Caco-2 (cell line): ENCODE measurements around the gene AP1S3. TPM values are rescaled to one million over a fixed set of nuclear protein-coding genes. Genes with fewer than 3 reads are reported as not detected.

Source experiments
- BruUV-seq: library from RNA; stranded (reverse); fragments of 400-500 nt; replicated peaks from 2 replicates; lab custom pipeline; 2021; lab: Mats Ljungman, UMichigan
- CTCF ChIA-PET: fragments of 300-600 bp; sonication (Branson Sonifier 250); formaldehyde crosslinking; loops from one replicate; lab custom pipeline; 2022; ENCODE audit warnings: antibody characterized with exemption; lab: Charles Lee
- POLR2A ChIA-PET: fragments of 300-600 bp; sonication (Branson Sonifier 250); formaldehyde crosslinking; loops from one replicate; lab custom pipeline; 2022; ENCODE audit warnings: antibody characterized with exemption; lab: Charles Lee
- DNase-seq, 2 experiments: peaks; one replicate each; pipeline versions ENCODE4 v3.0.0 to v3.0.0-alpha.2; 2020 to 2022
- H3K27me3 ChIP-seq: replicated peaks from 2 replicates; pipeline ENCODE4 v1.6.0; 2011; ENCODE audit warnings: low read length; ENCODE audit not compliant: control insufficient read depth, insufficient read depth
- H3K36me3 ChIP-seq: 2 replicates; pipeline ENCODE4 v1.5.1; 2011; ENCODE audit warnings: low read length; ENCODE audit not compliant: control insufficient read depth, insufficient read depth
- H3K4me1 ChIP-seq: fragments of 250-450 bp; sonication (Bioruptor Pico); 2 replicates; pipeline ENCODE4 v1.5.1; 2020; ENCODE audit warnings: mild to moderate bottlenecking
- H3K4me3 ChIP-seq: 2 replicates; pipeline ENCODE4 v1.5.1; 2011; ENCODE audit warnings: low read depth, mild to moderate bottlenecking, control low read depth, low read length
- H3K9me3 ChIP-seq: fragments of 250-450 bp; sonication (Bioruptor Pico); 2 replicates; pipeline ENCODE4 v1.5.1; 2020; ENCODE audit warnings: mild to moderate bottlenecking, moderate library complexity
- H3K27ac Mint-ChIP-seq: one replicate; pipeline ENCODE4 v1.8.0; 2022; ENCODE audit warnings: mixed read lengths; ENCODE audit not compliant: unreplicated experiment
- H3K27me3 Mint-ChIP-seq: one replicate; pipeline ENCODE4 v1.8.0; 2022; ENCODE audit warnings: mixed read lengths; ENCODE audit not compliant: insufficient read depth, unreplicated experiment
- H3K36me3 Mint-ChIP-seq: one replicate; pipeline ENCODE4 v1.8.0; 2022; ENCODE audit warnings: mild to moderate bottlenecking, mixed read lengths; ENCODE audit not compliant: insufficient read depth, unreplicated experiment
- H3K4me1 Mint-ChIP-seq: one replicate; pipeline ENCODE4 v1.8.0; 2022; ENCODE audit warnings: low read depth, mixed read lengths; ENCODE audit not compliant: unreplicated experiment
- H3K4me3 Mint-ChIP-seq: one replicate; pipeline ENCODE4 v1.8.0; 2022; ENCODE audit warnings: mild to moderate bottlenecking, moderate library complexity, mixed read lengths; ENCODE audit not compliant: unreplicated experiment
- H3K9me3 Mint-ChIP-seq: one replicate; pipeline ENCODE4 v1.8.0; 2022; ENCODE audit warnings: mixed read lengths; ENCODE audit not compliant: unreplicated experiment
- CTCF ChIP-seq, 2 experiments: fragments of 200-600 bp in 1 of 2; IDR thresholded peaks; 1 replicate in 1 of 2; 2 replicates in 1 of 2; pipeline versions ENCODE4 v1.5.1 to v1.8.0; 2011 to 2022; ENCODE audit warnings: antibody characterized with exemption in 1 of 2, control low read depth in 1 of 2, inconsistent platforms in 1 of 2, low read depth in 1 of 2, low read length in 1 of 2, mild to moderate bottlenecking in 1 of 2, moderate library complexity in 1 of 2; ENCODE audit not compliant: insufficient read depth in 1 of 2, severe bottlenecking in 1 of 2, unreplicated experiment in 1 of 2
- intact Hi-C: fragments of 100-400 bp; cut with micrococcal nuclease; formaldehyde crosslinking; loops from one replicate; pipeline ENCODE4 v1.10.0; 2022; ENCODE audit not compliant: unreplicated experiment
- total RNA-seq: library from RNA; stranded (reverse); gene quantifications from 2 replicates; pipeline ENCODE4 v1.2.3, GENCODE V29; 2022

Gene AP1S3
- total RNA-seq, 1 experiment from 2014 or later: 180 TPM

- Mint-ChIP-seq H3K27me3 (no peaks in the 10 kb centered on the region), H3K36me3 (peaks cover 53% of the 10 kb centered on the region), H3K4me1 (peaks cover 78% of the 10 kb centered on the region), H3K9me3 (peaks cover 6% of the 10 kb centered on the region), H3K27ac (peak overlapping the region; percentile 87), H3K4me3 (peak overlapping the region; percentile 48)
- DNase-seq: peak in 1 of 2 experiments; percentile 54
- Histone ChIP-seq H3K4me1 (peaks cover 96% of the 10 kb centered on the region), H3K36me3 (0 out of 2 replicates have a peak, but pooled peaks cover 1% of the 10 kb centered on the region), H3K27me3 (no peaks in the 10 kb centered on the region), H3K9me3 (peaks cover 9% of the 10 kb centered on the region), H3K4me3 (no peak overlapping the region)
- no TSS peak for BruUV-seq
- POLR2A ChIA-PET: no interaction called here
- intact Hi-C loops: no loop called here
- CTCF ChIA-PET: no interaction called here
- TF ChIP-seq CTCF (IDR thresholded peaks at IDR 0.05; ENCODE audit: insufficient read depth in 1 of 2, low read depth in 1 of 2, low read length in 1 of 2, severe bottlenecking in 1 of 2, unreplicated experiment in 1 of 2): no peak
Observed at GRCh38 chr2:223855426-223855825, 18.0 kb upstream of the AP1S3 start.

- ChIA-PET CTCF (no interaction called here), POLR2A (no interaction called here)
- no peak for TF ChIP-seq CTCF (IDR thresholded peaks at IDR 0.05; ENCODE audit: insufficient read depth in 1 of 2, low read depth in 1 of 2, low read length in 1 of 2, severe bottlenecking in 1 of 2, unreplicated experiment in 1 of 2)
- intact Hi-C loops: no loop called here
- Mint-ChIP-seq H3K36me3 (peaks cover 53% of the 10 kb centered on the region), H3K4me3 (no peak overlapping the region), H3K9me3 (peaks cover 12% of the 10 kb centered on the region), H3K4me1 (peaks cover 76% of the 10 kb centered on the region), H3K27ac (peak overlapping the region; percentile 20), H3K27me3 (no peaks in the 10 kb centered on the region)
- H3K9me3 ChIP-seq: peaks cover 16% of the 10 kb centered on the region
- no TSS peak for BruUV-seq
- DNase-seq: no peak
- H3K4me1 ChIP-seq: peaks cover 93% of the 10 kb centered on the region
- H3K27me3 ChIP-seq: no peaks in the 10 kb centered on the region
- H3K36me3 ChIP-seq: peaks cover 2% of the 10 kb centered on the region; the same call in 1 of the 2 replicates
- no peak overlapping the region for H3K4me3 ChIP-seq
Observed at GRCh38 chr2:223854741-223855140, 17.4 kb upstream of the AP1S3 start.

- H3K9me3 Mint-ChIP-seq: peaks cover 25% of the 10 kb centered on the region
- intact Hi-C loops: no loop called here
- no peaks in the 10 kb centered on the region for H3K27me3 ChIP-seq
- H3K27me3 Mint-ChIP-seq: no peaks in the 10 kb centered on the region
- peaks cover 3% of the 10 kb centered on the region; the same call in 1 of the 2 replicates for H3K36me3 ChIP-seq
- DNase-seq: no peak
- H3K4me3 Mint-ChIP-seq: peak overlapping the region; percentile 36
- peaks cover 70% of the 10 kb centered on the region for H3K4me1 Mint-ChIP-seq
- CTCF ChIA-PET: interaction anchor here (0.6 to 2.2 kb wide), 3 partner anchors 8 to 132 kb away, joined by 5 to 23 read pairs (median 14); partner anchors contain the start of gene AP1S3
- no peak overlapping the region for H3K4me3 ChIP-seq
- peaks cover 61% of the 10 kb centered on the region for H3K36me3 Mint-ChIP-seq
- peak overlapping the region; percentile 84 for H3K27ac Mint-ChIP-seq
- POLR2A ChIA-PET: interaction anchor here (1.5 kb wide), 1 partner anchor 8 kb away, joined by 5 read pairs; no protein-coding TSS in a partner anchor
- H3K4me1 ChIP-seq: peaks cover 80% of the 10 kb centered on the region
- BruUV-seq: no TSS peak
- TF ChIP-seq CTCF (IDR thresholded peaks at IDR 0.05; ENCODE audit: insufficient read depth in 1 of 2, low read depth in 1 of 2, low read length in 1 of 2, severe bottlenecking in 1 of 2, unreplicated experiment in 1 of 2): no peak
- H3K9me3 ChIP-seq: peaks cover 29% of the 10 kb centered on the region
Observed at GRCh38 chr2:223853425-223853837, 16.0 kb upstream of the AP1S3 start.
